Measurements from ENCODE around the gene B3GNT3. TPM values are rescaled to one million over a fixed set of nuclear protein-coding genes. Genes with fewer than 3 reads are reported as not detected.
"Not testable (repeated sequence)": the region's sequence is repeated elsewhere in the genome, so short reads cannot be mapped to it uniquely, and the experiment has no call there.

B3GNT3 gene
- total and polyA plus RNA-seq, 12 donors, result 0.03 to 0.39 TPM; not detected in 10

- DNase-seq, result no peak
- Histone ChIP-seq H3K27me3 (peaks cover 11% of the 10 kb centered on the region), H3K9me3 (replicated peaks in 1 of 3) (no peaks in the 10 kb centered on the region), H3K4me1 (replicated peaks in 1 of 2) (peaks cover 0 to 6% of the 10 kb centered on the region in 2 donors), H3K4me3 (no peak overlapping the region), H3K27ac (no peak overlapping the region), H3K36me3 (replicated peaks in 1 of 2) (no peaks in the 10 kb centered on the region)
- TF ChIP-seq POLR2A (IDR thresholded peaks at IDR 0.05), result no peak
- TF ChIP-seq, protein P1, sequence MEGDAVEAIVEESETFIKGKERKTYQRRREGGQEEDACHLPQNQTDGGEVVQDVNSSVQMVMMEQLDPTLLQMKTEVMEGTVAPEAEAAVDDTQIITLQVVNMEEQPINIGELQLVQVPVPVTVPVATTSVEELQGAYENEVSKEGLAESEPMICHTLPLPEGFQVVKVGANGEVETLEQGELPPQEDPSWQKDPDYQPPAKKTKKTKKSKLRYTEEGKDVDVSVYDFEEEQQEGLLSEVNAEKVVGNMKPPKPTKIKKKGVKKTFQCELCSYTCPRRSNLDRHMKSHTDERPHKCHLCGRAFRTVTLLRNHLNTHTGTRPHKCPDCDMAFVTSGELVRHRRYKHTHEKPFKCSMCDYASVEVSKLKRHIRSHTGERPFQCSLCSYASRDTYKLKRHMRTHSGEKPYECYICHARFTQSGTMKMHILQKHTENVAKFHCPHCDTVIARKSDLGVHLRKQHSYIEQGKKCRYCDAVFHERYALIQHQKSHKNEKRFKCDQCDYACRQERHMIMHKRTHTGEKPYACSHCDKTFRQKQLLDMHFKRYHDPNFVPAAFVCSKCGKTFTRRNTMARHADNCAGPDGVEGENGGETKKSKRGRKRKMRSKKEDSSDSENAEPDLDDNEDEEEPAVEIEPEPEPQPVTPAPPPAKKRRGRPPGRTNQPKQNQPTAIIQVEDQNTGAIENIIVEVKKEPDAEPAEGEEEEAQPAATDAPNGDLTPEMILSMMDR (IDR thresholded peaks at IDR 0.05), result no peak
- 56 to 91% (median 84%) methylated on average over 2 of the region's 2 CpGs for WGBS, 4 donors
- intact Hi-C loops (cut with DNase I), result loop anchor here in 1 of 2 donors (10.0 kb wide), 1 partner anchor 74 kb away; the partner anchor contains the start of gene RPL18A
Observed at GRCh38 chr19:17780781-17781180, 14.2 kb upstream of the B3GNT3 start.

GRCh38 chr19:17783721-17784120 lies 11.2 kb upstream of the B3GNT3 start:
- H3K27me3 ChIP-seq; DNase-seq; H3K4me1 ChIP-seq (replicated peaks in 1 of 2); H3K9me3 ChIP-seq (replicated peaks in 1 of 3); H3K36me3 ChIP-seq (replicated peaks in 1 of 2); H3K4me3 ChIP-seq; H3K27ac ChIP-seq: not testable (repeated sequence)
- WGBS, 4 donors, result 40 to 85% (median 62%) methylated on average over 1 to 5 of the region's 5 CpGs
- intact Hi-C loops (cut with DNase I), result loop anchor here in 1 of 2 donors (10.0 kb wide), 1 partner anchor 71 kb away; the partner anchor contains the start of gene RPL18A

DNA sequence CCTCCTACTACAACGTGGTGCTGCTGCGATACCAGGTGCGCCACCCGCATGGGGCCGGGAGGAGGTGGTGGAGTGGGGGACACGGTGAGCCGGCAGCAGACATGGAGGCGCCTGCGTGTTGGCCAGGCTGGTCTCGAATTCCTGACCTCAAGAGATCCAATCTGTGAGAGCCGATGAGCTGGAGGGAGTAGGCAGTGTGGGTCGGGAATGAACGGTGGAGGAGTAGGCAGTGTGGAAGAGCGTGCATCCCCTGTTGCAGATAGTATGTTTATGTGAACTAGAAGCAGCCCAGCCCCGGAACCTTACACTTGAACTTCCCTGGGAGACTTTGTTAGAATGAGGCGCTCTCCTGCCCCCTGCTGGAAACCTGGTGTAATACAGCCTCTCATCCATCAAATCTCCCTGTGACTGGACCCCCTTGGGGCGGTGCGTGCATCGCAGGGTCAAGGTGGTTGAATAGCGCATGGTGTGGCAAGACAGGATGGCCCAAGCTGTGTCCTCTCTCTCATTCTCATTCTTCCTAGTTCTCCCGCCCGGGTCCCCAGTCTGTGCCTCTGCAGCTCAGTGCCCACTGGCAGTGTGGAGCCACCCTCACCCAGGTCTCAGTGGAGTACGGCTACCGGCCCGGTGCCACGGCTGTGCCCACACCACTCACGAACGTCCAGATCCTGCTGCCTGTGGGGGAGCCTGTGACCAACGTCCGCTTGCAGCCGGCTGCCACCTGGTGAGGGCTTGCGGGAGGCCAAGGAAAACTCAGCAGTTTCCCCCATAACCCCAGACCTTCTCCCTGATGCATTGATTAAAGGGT lies 10.5 kb upstream of the B3GNT3 start:
- no peaks in the 10 kb centered on the region for H3K9me3 ChIP-seq (replicated peaks in 1 of 3)
- WGBS, 4 donors, result 39 to 46% (median 41%) methylated on average over 24 to 32 of the region's 32 CpGs
- no peak overlapping the region for H3K27ac ChIP-seq
- no peak overlapping the region for H3K4me3 ChIP-seq
- peaks cover 5% of the 10 kb centered on the region for H3K27me3 ChIP-seq
- TF ChIP-seq, protein P1 (IDR thresholded peaks at IDR 0.05), result peak; percentile 63 to 81 (median 68)
- TF ChIP-seq POLR2A (IDR thresholded peaks at IDR 0.05), result no peak
- intact Hi-C loops (cut with DNase I), result loop anchor here in 1 of 2 donors (10.0 kb wide), 1 partner anchor 70 kb away; the partner anchor contains the start of gene RPL18A
- no peaks in the 10 kb centered on the region for H3K4me1 ChIP-seq (replicated peaks in 1 of 2)
- H3K36me3 ChIP-seq (replicated peaks in 1 of 2), result no peaks in the 10 kb centered on the region
- peak; percentile 47 to 83 (median 64) for DNase-seq

- H3K27ac ChIP-seq, result no peak overlapping the region
- intact Hi-C loops (cut with DNase I), result loop anchor here in 1 of 2 donors (10.0 kb wide), 1 partner anchor 67 kb away; the partner anchor contains the start of gene RPL18A
- no peaks in the 10 kb centered on the region for H3K4me1 ChIP-seq (replicated peaks in 1 of 2)
- no peaks in the 10 kb centered on the region for H3K9me3 ChIP-seq (replicated peaks in 1 of 3)
- H3K27me3 ChIP-seq, result no peaks in the 10 kb centered on the region
- 83 to 90% (median 86%) methylated on average over 4 to 14 of the region's 14 CpGs for WGBS, 4 donors
- H3K4me3 ChIP-seq, result no peak overlapping the region
- no peaks in the 10 kb centered on the region for H3K36me3 ChIP-seq (replicated peaks in 1 of 2)
- TF ChIP-seq, protein P1 (IDR thresholded peaks at IDR 0.05), result no peak
- no peak for TF ChIP-seq POLR2A (IDR thresholded peaks at IDR 0.05)
- no peak for DNase-seq
Observed at GRCh38 chr19:17787274-17787913, 7.5 kb upstream of the B3GNT3 start.
